GM21360 (cell line): ENCODE measurements around the gene SEC63.
"Not testable (repeated sequence)": the region's sequence is repeated elsewhere in the genome, so short reads cannot be mapped to it uniquely, and the experiment has no call there.

Experiments
- ATAC-seq: cut with Tn5 transposase; IDR thresholded peaks from one replicate; pipeline ENCODE4 v1.9.1; 2021; ENCODE audit warnings: mild to moderate bottlenecking, moderate library complexity; ENCODE audit not compliant: unreplicated experiment

The SEC63 gene

GRCh38 chr6:107867302-107867615, 90.7 kb downstream of the SEC63 start:
- no peak for ATAC-seq

DNA sequence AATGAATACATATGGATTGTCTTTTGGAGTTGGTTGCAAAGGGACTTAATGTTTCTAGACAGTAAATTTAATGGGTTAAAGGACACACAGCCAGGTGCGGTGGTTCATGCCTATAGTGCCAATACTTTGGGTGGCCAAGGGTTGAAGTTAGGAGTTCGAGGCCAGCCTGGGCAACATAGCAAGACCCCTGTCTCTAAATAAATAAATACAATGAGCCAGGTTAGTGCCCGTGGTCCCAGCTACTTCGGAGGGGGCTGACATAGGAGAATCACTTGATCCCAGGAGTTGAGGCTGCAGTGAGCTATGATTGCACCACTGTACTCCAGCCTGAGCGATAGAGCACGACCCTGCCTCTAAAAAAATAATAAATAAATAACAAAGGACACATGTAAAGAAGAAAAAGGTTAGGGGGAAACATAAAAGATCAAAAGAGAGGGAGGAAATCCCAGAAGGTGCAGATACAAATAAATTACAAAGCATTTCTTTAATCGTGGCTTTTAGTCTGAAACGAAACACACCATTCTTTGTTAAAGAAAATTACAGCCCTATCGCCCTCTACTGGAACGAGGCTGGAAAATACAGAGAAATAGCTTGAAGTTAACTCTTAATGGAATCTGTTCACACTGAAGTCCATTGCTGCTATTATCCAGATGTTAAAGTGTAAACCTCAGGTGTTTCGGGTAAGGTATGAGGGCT, 91.3 kb downstream of the SEC63 start:
- ATAC-seq = no peak

GRCh38 chr6:107864226-107865127, 93.5 kb downstream of the SEC63 start:
- no peak for ATAC-seq

- ATAC-seq = no peak
Observed at GRCh38 chr6:107862383-107862782, 95.6 kb downstream of the SEC63 start.

- ATAC-seq = not testable (repeated sequence)
Observed at GRCh38 chr6:107860963-107861362, 97.0 kb downstream of the SEC63 start.

DNA sequence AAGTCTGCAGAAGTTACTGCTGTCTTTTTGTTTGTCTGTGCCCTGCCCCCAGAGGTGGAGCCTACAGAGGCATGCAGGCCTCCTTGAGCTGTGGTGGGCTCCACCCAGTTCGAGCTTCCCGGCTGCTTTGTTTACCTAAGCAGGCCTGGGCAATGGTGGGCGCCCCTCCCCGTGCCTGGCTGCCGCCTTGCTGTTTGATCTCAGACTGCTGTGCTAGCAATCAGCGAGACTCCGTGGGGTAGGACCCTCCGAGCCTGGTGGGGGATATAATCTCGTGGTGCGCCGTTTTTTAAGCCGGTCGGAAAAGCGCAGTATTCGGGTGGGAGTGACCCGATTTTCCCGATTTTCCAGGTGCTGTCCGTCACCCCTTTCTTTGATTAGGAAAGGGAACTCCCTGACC, 97.9 kb downstream of the SEC63 start:
- not testable (repeated sequence) for ATAC-seq

GRCh38 chr6:107853230-107853629, 104.8 kb downstream of the SEC63 start:
- ATAC-seq = no peak

- no peak for ATAC-seq
Observed at GRCh38 chr6:107849325-107849724, 108.7 kb downstream of the SEC63 start.

- no peak for ATAC-seq
Observed at GRCh38 chr6:107847844-107848802, 109.9 kb downstream of the SEC63 start.

- ATAC-seq = no peak
Observed at GRCh38 chr6:107846262-107846795, 111.7 kb downstream of the SEC63 start.

GRCh38 chr6:107845777-107846176, 112.2 kb downstream of the SEC63 start:
- ATAC-seq = no peak

- no peak for ATAC-seq
Observed at GRCh38 chr6:107843400-107843799, 114.6 kb downstream of the SEC63 start.

- ATAC-seq = no peak
Observed at GRCh38 chr6:107841275-107841670, 116.7 kb downstream of the SEC63 start.

- ATAC-seq = no peak
Observed at GRCh38 chr6:107840636-107841274, 117.3 kb downstream of the SEC63 start.

DNA sequence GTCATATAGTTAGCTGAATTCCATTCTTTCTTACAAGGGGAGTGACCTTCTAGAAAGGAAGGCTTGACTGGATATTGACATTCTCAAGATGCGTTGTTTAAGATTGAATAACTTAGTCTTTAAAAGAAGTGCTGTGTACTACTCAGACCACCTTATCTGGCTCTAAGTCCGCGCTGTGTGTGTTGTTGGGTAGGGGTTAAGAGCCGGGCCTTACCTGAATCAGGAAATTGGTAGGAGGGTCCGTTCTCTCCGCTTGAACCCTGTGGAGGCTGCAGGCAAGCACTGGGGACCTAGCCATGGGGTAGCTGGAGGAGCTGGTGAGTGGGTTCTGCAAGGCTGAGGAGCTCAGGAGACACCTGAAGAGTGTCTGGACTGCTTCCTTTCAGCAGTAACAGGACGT, 124.9 kb downstream of the SEC63 start:
- ATAC-seq = no peak

- ATAC-seq = no peak
Observed at GRCh38 chr6:107832151-107833056, 125.6 kb downstream of the SEC63 start.

DNA sequence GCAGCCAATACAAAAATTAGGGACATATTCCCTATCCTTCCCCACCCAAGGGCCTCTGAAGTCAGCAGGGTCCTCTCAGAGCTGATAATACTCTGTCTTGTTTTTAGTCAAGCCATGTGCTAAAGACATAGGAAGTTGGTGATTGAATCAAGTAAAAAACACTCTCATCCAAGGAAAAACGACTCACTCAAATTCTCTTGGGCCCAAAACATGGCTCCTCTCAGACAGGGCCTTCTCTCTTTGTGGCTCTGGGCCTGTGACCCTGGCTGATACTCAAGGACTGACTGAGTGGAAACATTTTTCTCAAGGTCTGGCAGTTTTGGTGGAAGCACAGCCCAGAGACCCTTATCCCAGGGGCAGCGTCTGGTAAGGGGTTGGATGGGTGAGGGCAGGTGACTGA, 127.9 kb downstream of the SEC63 start:
- ATAC-seq = no peak

DNA sequence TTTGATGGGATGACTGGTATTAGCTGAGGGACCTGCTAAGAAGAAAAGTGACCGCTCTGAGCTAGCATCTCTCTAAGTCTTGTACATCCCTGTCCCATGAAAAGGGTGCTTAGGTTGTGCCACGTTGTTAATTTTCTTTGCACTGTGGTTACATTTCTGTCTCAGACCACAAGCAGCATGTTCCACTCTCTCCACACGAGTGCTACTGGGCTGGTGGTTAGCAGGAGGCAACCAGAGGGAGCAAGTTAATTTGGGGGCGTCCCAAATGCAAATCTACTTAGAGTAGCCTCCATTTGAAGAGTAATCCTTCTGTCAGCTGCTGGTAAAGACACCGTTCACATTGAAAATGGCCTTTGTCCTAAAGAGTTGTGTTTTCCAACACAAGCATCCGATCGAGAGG, 130.5 kb downstream of the SEC63 start:
- no peak for ATAC-seq

GRCh38 chr6:107823047-107823557, 134.9 kb downstream of the SEC63 start:
- no peak for ATAC-seq
